Measurements from ENCODE around the gene RNF115.

GRCh38 chr1:145837656-145838055 lies 13.8 kb upstream of the RNF115 start:
- TF ChIP-seq EZH2 (IDR thresholded peaks at IDR 0.05; ENCODE audit: insufficient read depth, low read length) (no peak), CTCF (IDR thresholded peaks at IDR 0.05; ENCODE audit: insufficient read depth, low read depth, low read length) (no peak)

All from astrocyte (in vitro differentiated cells and primary cell).